CD14-positive monocyte (primary cell): ENCODE measurements around the gene PAX8. TPM values are rescaled to one million over a fixed set of nuclear protein-coding genes. Genes with fewer than 3 reads are reported as not detected.

Source experiments
- DNase-seq, 3 donors: peaks; one replicate each; pipeline ENCODE4 v3.0.0-alpha.2; 2011 to 2022
- H2AFZ ChIP-seq: 2 replicates; pipeline ENCODE4 v1.6.0; 2012; ENCODE audit warnings: mild to moderate bottlenecking, low read depth, low read length, inconsistent platforms; ENCODE audit not compliant: insufficient read depth, poor library complexity, severe bottlenecking
- H3K27ac ChIP-seq, 2 donors: 1 replicate in 1 of 2; 2 replicates in 1 of 2; pipeline ENCODE4 v1.5.1; 2012 to 2013; ENCODE audit warnings: low read length in 2 of 2, control low read depth in 1 of 2, inconsistent platforms in 1 of 2, low read depth in 1 of 2, mild to moderate bottlenecking in 1 of 2
- H3K27me3 ChIP-seq, 2 donors: one replicate each; pipeline versions ENCODE4 v1.6.0 to v1.6.1; 2011 to 2013; ENCODE audit warnings: low read length in 2 of 2; ENCODE audit not compliant: control insufficient read depth in 2 of 2, insufficient read depth in 2 of 2
- H3K36me3 ChIP-seq, 2 donors: replicated peaks in 1 of 2; 1 replicate in 1 of 2; 2 replicates in 1 of 2; pipeline versions ENCODE4 v1.5.1 to v1.6.1; 2012 to 2013; ENCODE audit warnings: low read length in 2 of 2, control low read depth in 1 of 2, inconsistent platforms in 1 of 2, mild to moderate bottlenecking in 1 of 2; ENCODE audit not compliant: insufficient read depth in 2 of 2, control insufficient read depth in 1 of 2
- H3K4me1 ChIP-seq, 2 donors: 1 replicate in 1 of 2; 2 replicates in 1 of 2; pipeline versions ENCODE4 v1.5.1 to v1.6.1; 2012 to 2013; ENCODE audit warnings: low read length in 2 of 2, control low read depth in 1 of 2, inconsistent platforms in 1 of 2, mild to moderate bottlenecking in 1 of 2, moderate library complexity in 1 of 2; ENCODE audit not compliant: insufficient read depth in 2 of 2, control insufficient read depth in 1 of 2
- H3K4me2 ChIP-seq: replicated peaks from 2 replicates; pipeline ENCODE3; 2012; ENCODE audit warnings: low read length, moderate library complexity, mild to moderate bottlenecking; ENCODE audit not compliant: poor library complexity, severe bottlenecking; ENCODE audit errors: extremely low read depth
- H3K4me3 ChIP-seq, 3 experiments: fragments of 200-600 bp in 1 of 3; sonication (generic) in 1 of 3; replicated peaks in 1 of 3; 1 replicate in 2 of 3; 2 replicates in 1 of 3; pipeline ENCODE4 v1.5.1; 2011 to 2013; ENCODE audit warnings: low read length in 3 of 3, mild to moderate bottlenecking in 3 of 3, control low read depth in 2 of 3, low read depth in 2 of 3, inconsistent platforms in 1 of 3, moderate library complexity in 1 of 3
- H3K79me2 ChIP-seq: 2 replicates; pipeline ENCODE4 v1.6.0; 2012; ENCODE audit warnings: mild to moderate bottlenecking, control low read depth, inconsistent platforms, low read length, moderate library complexity; ENCODE audit not compliant: insufficient read depth
- H3K9ac ChIP-seq: 2 replicates; pipeline ENCODE4 v1.6.0; 2017; ENCODE audit warnings: low read length, mild to moderate bottlenecking; ENCODE audit not compliant: insufficient read depth, poor library complexity, severe bottlenecking
- H3K9me3 ChIP-seq, 2 donors: replicated peaks in 1 of 2; 1 replicate in 1 of 2; 2 replicates in 1 of 2; pipeline versions ENCODE4 v1.5.1 to v1.6.1; 2012 to 2013; ENCODE audit warnings: low read length in 2 of 2, control low read depth in 1 of 2; ENCODE audit not compliant: control insufficient read depth in 1 of 2, insufficient read depth in 1 of 2
- H4K20me1 ChIP-seq: 2 replicates; pipeline ENCODE4 v1.6.0; 2012; ENCODE audit warnings: mild to moderate bottlenecking, low read length, control low read depth, moderate library complexity; ENCODE audit not compliant: insufficient read depth
- H3K27ac Mint-ChIP-seq, 7 donors: one replicate each; pipeline ENCODE4 v1.8.0; 2020; ENCODE audit warnings: mild to moderate bottlenecking in 7 of 7, mixed read lengths in 7 of 7, moderate library complexity in 6 of 7, inconsistent platforms in 2 of 7
- H3K27me3 Mint-ChIP-seq, 3 donors: one replicate each; pipeline ENCODE4 v1.8.0; 2021 to 2022; ENCODE audit warnings: low read depth in 3 of 3, mild to moderate bottlenecking in 3 of 3, mixed read lengths in 3 of 3, moderate library complexity in 3 of 3, inconsistent platforms in 1 of 3
- H3K36me3 Mint-ChIP-seq, 2 donors: one replicate each; pipeline ENCODE4 v1.8.0; 2020; ENCODE audit warnings: mixed read lengths in 2 of 2, inconsistent platforms in 1 of 2, mild to moderate bottlenecking in 1 of 2
- H3K4me1 Mint-ChIP-seq: one replicate; pipeline ENCODE4 v1.8.0; 2020; ENCODE audit warnings: mild to moderate bottlenecking, mixed read lengths
- H3K4me3 Mint-ChIP-seq, 2 donors: one replicate each; pipeline ENCODE4 v1.8.0; 2020; ENCODE audit warnings: mild to moderate bottlenecking in 2 of 2, mixed read lengths in 2 of 2, moderate library complexity in 1 of 2
- H3K9me3 Mint-ChIP-seq, 7 donors: one replicate each; pipeline ENCODE4 v1.8.0; 2020 to 2022; ENCODE audit warnings: mixed read lengths in 7 of 7, mild to moderate bottlenecking in 6 of 7, moderate library complexity in 6 of 7, inconsistent platforms in 2 of 7
- WGBS: methylation state at CpG from one replicate; pipeline ENCODE4 v1.1.5; 2013; ENCODE audit warnings: missing lambda C conversion rate; ENCODE audit not compliant: insufficient coverage; 5-methylcytosine and 5-hydroxymethylcytosine counted together
- intact Hi-C, 2 donors: fragments of 100-400 bp; cut with micrococcal nuclease; formaldehyde crosslinking; loops; one replicate each; pipeline versions ENCODE4 v1.15.0 to v1.15.1; 2023
- polyA plus RNA-seq, 3 donors: library from polyadenylated mRNA; depleted of rRNA in 1 of 3; unstranded in 2 of 3; stranded (reverse) in 1 of 3; fragments of 300-500 nt in 2 of 3; fragments of >200 nt in 1 of 3; fragmentation: Illumina TruSeq in 2 of 3; gene quantifications; 1 replicate in 2 of 3; 2 replicates in 1 of 3; pipeline ENCODE4 v1.2.3, GENCODE V29; 2012 to 2021
- TF ChIP-seq, protein P1 (sequence below): fragments of 200-600 bp; IDR thresholded peaks from one replicate; pipeline ENCODE4 v1.8.0; 2022; ENCODE audit warnings: antibody characterized with exemption, mild to moderate bottlenecking

PAX8 gene
- polyA plus RNA-seq, 3 donors: 0.26 to 0.47 (median 0.36) TPM

- H3K36me3 ChIP-seq: no peaks in the 10 kb centered on the region
- H3K4me2 ChIP-seq: no peak overlapping the region
- H3K27me3 ChIP-seq: no peaks in the 10 kb centered on the region
- intact Hi-C loops: no loop called here
- WGBS: 75% methylated on average over 2 of the region's 6 CpGs
- H3K9ac ChIP-seq: no peak overlapping the region
- Mint-ChIP-seq H3K27me3 (peaks cover 0 to 7% (median 7%) of the 10 kb centered on the region in 3 donors), H3K9me3 (peaks cover 0 to 1% (median 0%) of the 10 kb centered on the region in 7 donors), H3K4me1 (peaks cover 46% of the 10 kb centered on the region), H3K36me3 (peaks cover 1 to 2% of the 10 kb centered on the region in 2 donors), H3K4me3 (peak overlapping the region in 1 of 2 donors; percentile 55), H3K27ac (peak overlapping the region in 6 of 7 donors; percentile 44 to 96 (median 78))
- H4K20me1 ChIP-seq: no peaks in the 10 kb centered on the region
- H3K27ac ChIP-seq: no peak overlapping the region
- TF ChIP-seq, protein P1, sequence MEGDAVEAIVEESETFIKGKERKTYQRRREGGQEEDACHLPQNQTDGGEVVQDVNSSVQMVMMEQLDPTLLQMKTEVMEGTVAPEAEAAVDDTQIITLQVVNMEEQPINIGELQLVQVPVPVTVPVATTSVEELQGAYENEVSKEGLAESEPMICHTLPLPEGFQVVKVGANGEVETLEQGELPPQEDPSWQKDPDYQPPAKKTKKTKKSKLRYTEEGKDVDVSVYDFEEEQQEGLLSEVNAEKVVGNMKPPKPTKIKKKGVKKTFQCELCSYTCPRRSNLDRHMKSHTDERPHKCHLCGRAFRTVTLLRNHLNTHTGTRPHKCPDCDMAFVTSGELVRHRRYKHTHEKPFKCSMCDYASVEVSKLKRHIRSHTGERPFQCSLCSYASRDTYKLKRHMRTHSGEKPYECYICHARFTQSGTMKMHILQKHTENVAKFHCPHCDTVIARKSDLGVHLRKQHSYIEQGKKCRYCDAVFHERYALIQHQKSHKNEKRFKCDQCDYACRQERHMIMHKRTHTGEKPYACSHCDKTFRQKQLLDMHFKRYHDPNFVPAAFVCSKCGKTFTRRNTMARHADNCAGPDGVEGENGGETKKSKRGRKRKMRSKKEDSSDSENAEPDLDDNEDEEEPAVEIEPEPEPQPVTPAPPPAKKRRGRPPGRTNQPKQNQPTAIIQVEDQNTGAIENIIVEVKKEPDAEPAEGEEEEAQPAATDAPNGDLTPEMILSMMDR: no peak
- no peaks in the 10 kb centered on the region for H3K79me2 ChIP-seq
- no peak overlapping the region for H3K4me3 ChIP-seq
- H3K9me3 ChIP-seq: no peaks in the 10 kb centered on the region
- DNase-seq: no peak
- peaks cover 43 to 45% of the 10 kb centered on the region in 2 donors for H3K4me1 ChIP-seq
- peak overlapping the region; percentile 43 for H2AFZ ChIP-seq
These were observed 61.7 kb downstream of the PAX8 start for GRCh38 chr2:113216891-113217454.

DNA sequence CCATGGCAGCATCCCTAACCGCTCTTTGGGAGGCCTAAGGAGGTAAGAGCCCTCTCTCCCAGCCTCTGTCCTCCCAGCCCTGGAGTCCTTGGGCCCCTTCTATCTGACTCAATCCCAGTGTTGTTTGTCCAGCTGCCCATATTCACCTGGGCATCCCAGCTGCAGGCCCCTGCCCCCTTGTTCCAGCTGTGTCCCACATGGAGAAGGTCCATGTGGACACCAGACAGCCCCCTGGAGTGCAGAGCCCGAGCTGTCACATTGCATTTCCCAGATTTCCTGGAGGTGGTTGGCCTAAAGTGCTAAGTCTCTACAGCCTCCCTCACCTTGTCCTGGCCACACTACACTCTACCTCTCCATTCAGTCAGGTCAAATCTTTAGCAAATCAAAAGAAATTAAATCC is 62.4 kb downstream of the PAX8 start:
- H3K36me3 Mint-ChIP-seq: peaks cover 1 to 2% of the 10 kb centered on the region in 2 donors
- Histone ChIP-seq H3K9me3 (no peaks in the 10 kb centered on the region), H3K4me2 (no peak overlapping the region), H3K4me3 (no peak overlapping the region), H3K36me3 (no peaks in the 10 kb centered on the region), H3K4me1 (peaks cover 50 to 51% of the 10 kb centered on the region in 2 donors), H3K27me3 (no peaks in the 10 kb centered on the region), H2AFZ (no peak overlapping the region), H3K9ac (no peak overlapping the region), H3K79me2 (no peaks in the 10 kb centered on the region), H3K27ac (no peak overlapping the region), H4K20me1 (no peaks in the 10 kb centered on the region)
- H3K27me3 Mint-ChIP-seq: peaks cover 0 to 7% (median 7%) of the 10 kb centered on the region in 3 donors
- peaks cover 53% of the 10 kb centered on the region for H3K4me1 Mint-ChIP-seq
- DNase-seq: no peak
- H3K4me3 Mint-ChIP-seq: no peak overlapping the region
- peaks cover 0 to 1% (median 0%) of the 10 kb centered on the region in 7 donors for H3K9me3 Mint-ChIP-seq
- WGBS: 100% methylated on average over 1 of the region's 2 CpGs
- intact Hi-C loops: no loop called here
- TF ChIP-seq, protein P1: no peak
- H3K27ac Mint-ChIP-seq: peak overlapping the region in 1 of 7 donors; percentile 65
